ENCODE measurements around the gene LENG1.

GRCh38 chr19:54123682-54124081 lies 35.8 kb downstream of the LENG1 start:
- TF ChIP-seq, protein P1, sequence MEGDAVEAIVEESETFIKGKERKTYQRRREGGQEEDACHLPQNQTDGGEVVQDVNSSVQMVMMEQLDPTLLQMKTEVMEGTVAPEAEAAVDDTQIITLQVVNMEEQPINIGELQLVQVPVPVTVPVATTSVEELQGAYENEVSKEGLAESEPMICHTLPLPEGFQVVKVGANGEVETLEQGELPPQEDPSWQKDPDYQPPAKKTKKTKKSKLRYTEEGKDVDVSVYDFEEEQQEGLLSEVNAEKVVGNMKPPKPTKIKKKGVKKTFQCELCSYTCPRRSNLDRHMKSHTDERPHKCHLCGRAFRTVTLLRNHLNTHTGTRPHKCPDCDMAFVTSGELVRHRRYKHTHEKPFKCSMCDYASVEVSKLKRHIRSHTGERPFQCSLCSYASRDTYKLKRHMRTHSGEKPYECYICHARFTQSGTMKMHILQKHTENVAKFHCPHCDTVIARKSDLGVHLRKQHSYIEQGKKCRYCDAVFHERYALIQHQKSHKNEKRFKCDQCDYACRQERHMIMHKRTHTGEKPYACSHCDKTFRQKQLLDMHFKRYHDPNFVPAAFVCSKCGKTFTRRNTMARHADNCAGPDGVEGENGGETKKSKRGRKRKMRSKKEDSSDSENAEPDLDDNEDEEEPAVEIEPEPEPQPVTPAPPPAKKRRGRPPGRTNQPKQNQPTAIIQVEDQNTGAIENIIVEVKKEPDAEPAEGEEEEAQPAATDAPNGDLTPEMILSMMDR (IDR thresholded peaks at IDR 0.05 in 2 of 3, conservative IDR thresholded peaks at IDR 0.05 in 1 of 3; ENCODE audit: borderline replicate concordance in 1 of 3, insufficient read depth in 1 of 3, low read depth in 2 of 3, low read length in 2 of 3): no peak
- TF ChIP-seq ELF1 (IDR thresholded peaks at IDR 0.05; ENCODE audit: borderline replicate concordance, low read depth): no peak
- TF ChIP-seq SIN3A (IDR thresholded peaks at IDR 0.05; ENCODE audit: low read depth): no peak
- TF ChIP-seq SP1 (IDR thresholded peaks at IDR 0.05; ENCODE audit: low read depth): no peak
- TF ChIP-seq EZH2 (IDR thresholded peaks at IDR 0.05): no peak
- TF ChIP-seq, protein P2, sequence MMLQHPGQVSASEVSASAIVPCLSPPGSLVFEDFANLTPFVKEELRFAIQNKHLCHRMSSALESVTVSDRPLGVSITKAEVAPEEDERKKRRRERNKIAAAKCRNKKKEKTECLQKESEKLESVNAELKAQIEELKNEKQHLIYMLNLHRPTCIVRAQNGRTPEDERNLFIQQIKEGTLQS (IDR thresholded peaks at IDR 0.05): no peak
- no peak for TF ChIP-seq POLR2A (IDR thresholded peaks at IDR 0.05; ENCODE audit: borderline replicate concordance, extremely low read depth, insufficient read depth, insufficient read length)
- TF ChIP-seq, protein P3, sequence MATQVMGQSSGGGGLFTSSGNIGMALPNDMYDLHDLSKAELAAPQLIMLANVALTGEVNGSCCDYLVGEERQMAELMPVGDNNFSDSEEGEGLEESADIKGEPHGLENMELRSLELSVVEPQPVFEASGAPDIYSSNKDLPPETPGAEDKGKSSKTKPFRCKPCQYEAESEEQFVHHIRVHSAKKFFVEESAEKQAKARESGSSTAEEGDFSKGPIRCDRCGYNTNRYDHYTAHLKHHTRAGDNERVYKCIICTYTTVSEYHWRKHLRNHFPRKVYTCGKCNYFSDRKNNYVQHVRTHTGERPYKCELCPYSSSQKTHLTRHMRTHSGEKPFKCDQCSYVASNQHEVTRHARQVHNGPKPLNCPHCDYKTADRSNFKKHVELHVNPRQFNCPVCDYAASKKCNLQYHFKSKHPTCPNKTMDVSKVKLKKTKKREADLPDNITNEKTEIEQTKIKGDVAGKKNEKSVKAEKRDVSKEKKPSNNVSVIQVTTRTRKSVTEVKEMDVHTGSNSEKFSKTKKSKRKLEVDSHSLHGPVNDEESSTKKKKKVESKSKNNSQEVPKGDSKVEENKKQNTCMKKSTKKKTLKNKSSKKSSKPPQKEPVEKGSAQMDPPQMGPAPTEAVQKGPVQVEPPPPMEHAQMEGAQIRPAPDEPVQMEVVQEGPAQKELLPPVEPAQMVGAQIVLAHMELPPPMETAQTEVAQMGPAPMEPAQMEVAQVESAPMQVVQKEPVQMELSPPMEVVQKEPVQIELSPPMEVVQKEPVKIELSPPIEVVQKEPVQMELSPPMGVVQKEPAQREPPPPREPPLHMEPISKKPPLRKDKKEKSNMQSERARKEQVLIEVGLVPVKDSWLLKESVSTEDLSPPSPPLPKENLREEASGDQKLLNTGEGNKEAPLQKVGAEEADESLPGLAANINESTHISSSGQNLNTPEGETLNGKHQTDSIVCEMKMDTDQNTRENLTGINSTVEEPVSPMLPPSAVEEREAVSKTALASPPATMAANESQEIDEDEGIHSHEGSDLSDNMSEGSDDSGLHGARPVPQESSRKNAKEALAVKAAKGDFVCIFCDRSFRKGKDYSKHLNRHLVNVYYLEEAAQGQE (IDR thresholded peaks at IDR 0.05; ENCODE audit: low read depth): no peak
- TF ChIP-seq YY1 (IDR thresholded peaks at IDR 0.05; ENCODE audit: extremely low read depth, insufficient replicate concordance, low read depth, low read length): no peak
- TF ChIP-seq EZH2phosphoT487 (IDR thresholded peaks at IDR 0.05; ENCODE audit: borderline replicate concordance): no peak
- no peak for TF ChIP-seq ZNF274 (IDR thresholded peaks at IDR 0.05; ENCODE audit: low read depth, low read length)
- no peak for TF ChIP-seq POLR2AphosphoS5 (IDR thresholded peaks at IDR 0.05; ENCODE audit: low read depth, low read length)
- no peak for TF ChIP-seq MAX (IDR thresholded peaks at IDR 0.05)
- TF ChIP-seq TCF7L2 (IDR thresholded peaks at IDR 0.05; ENCODE audit: borderline replicate concordance, extremely low read depth, insufficient read depth, insufficient read length): no peak

Data from HCT116 (cell line).